Measurements from ENCODE around the gene C19orf67.
A peak's percentile ranks its signal among the peaks of the same experiment; 100 is the strongest.

C19orf67 gene

GRCh38 chr19:14081797-14082674 is 3.5 kb downstream of the C19orf67 start:
- no peak for DNase-seq

- DNase-seq: peak; percentile 100
These were observed 4.4 kb downstream of the C19orf67 start for GRCh38 chr19:14080887-14081796.

- DNase-seq: no peak
These were observed 7.2 kb downstream of the C19orf67 start for GRCh38 chr19:14078411-14078810.

GRCh38 chr19:14073925-14074838 is 11.4 kb downstream of the C19orf67 start:
- peak; percentile 39 for DNase-seq

- DNase-seq: peak; percentile 83
These were observed 12.2 kb downstream of the C19orf67 start for GRCh38 chr19:14073261-14073924.

GRCh38 chr19:14072535-14073260 is 12.9 kb downstream of the C19orf67 start, which contains the start of gene MISP3:
Gene MISP3, plus strand, starts transcription at chr19:14072786. Its CDS starts 524 bp downstream, at chr19:14073310.
- no peak for DNase-seq

GRCh38 chr19:14070268-14071050 is 15.1 kb downstream of the C19orf67 start:
- DNase-seq: no peak

- no peak for DNase-seq
These were observed 19.4 kb downstream of the C19orf67 start for GRCh38 chr19:14066134-14066533.

GRCh38 chr19:14063105-14063504 is 22.5 kb downstream of the C19orf67 start:
- no peak for DNase-seq

GRCh38 chr19:14062558-14062855 is 23.1 kb downstream of the C19orf67 start:
- DNase-seq: no peak

- DNase-seq: no peak
These were observed 23.6 kb downstream of the C19orf67 start, which contains the start of gene PALM3 for GRCh38 chr19:14061751-14062557. Gene PALM3, minus strand, starts transcription at chr19:14062076. Its CDS starts 96 bp downstream, at chr19:14061980.

- DNase-seq: no peak
These were observed 24.4 kb downstream of the C19orf67 start for GRCh38 chr19:14061081-14061749.

GRCh38 chr19:14059652-14060155 is 25.9 kb downstream of the C19orf67 start:
- DNase-seq: no peak

GRCh38 chr19:14059093-14059480 is 26.5 kb downstream of the C19orf67 start:
- no peak for DNase-seq

GRCh38 chr19:14058182-14059092 is 27.1 kb downstream of the C19orf67 start:
- no peak for DNase-seq

GRCh38 chr19:14056741-14057356 is 28.7 kb downstream of the C19orf67 start:
- DNase-seq: no peak

GRCh38 chr19:14056069-14056666 is 29.4 kb downstream of the C19orf67 start:
- no peak for DNase-seq
